ENCODE data around the gene SLC37A1.

- no peak for TF ChIP-seq REST (IDR thresholded peaks at IDR 0.05; ENCODE audit: low read depth)
- TF ChIP-seq CEBPB (IDR thresholded peaks at IDR 0.05; ENCODE audit: low read depth), result no peak
- no peak for TF ChIP-seq EZH2 (IDR thresholded peaks at IDR 0.05)
- TF ChIP-seq CTCF (IDR thresholded peaks at IDR 0.05 in 2 of 3, conservative IDR thresholded peaks at IDR 0.05 in 1 of 3; ENCODE audit: borderline replicate concordance in 1 of 3, insufficient read depth in 1 of 3, low read depth in 2 of 3, low read length in 2 of 3), result no peak
- no peak for TF ChIP-seq POLR2A (IDR thresholded peaks at IDR 0.05; ENCODE audit: borderline replicate concordance, extremely low read depth, insufficient read depth, insufficient read length)
These were observed 29.6 kb downstream of the SLC37A1 start for GRCh38 chr21:42543106-42543847.

Measured in HCT116 (cell line).